ENCODE results near the gene MESP2.

MESP2 gene

GRCh38 chr15:89809787-89810148 lies 33.6 kb downstream of the MESP2 start:
- H3K4me3 ChIP-seq (ENCODE audit: low read depth, low read length), result no peak overlapping the region
- no peak for TF ChIP-seq CTCF (IDR thresholded peaks at IDR 0.05; ENCODE audit: borderline replicate concordance, insufficient read depth, low read depth, low read length)

GRCh38 chr15:89810837-89811236 lies 34.7 kb downstream of the MESP2 start:
- no peak overlapping the region for H3K4me3 ChIP-seq (ENCODE audit: low read depth, low read length)
- no peak for TF ChIP-seq CTCF (IDR thresholded peaks at IDR 0.05; ENCODE audit: borderline replicate concordance, insufficient read depth, low read depth, low read length)

GRCh38 chr15:89812011-89812846 lies 36.1 kb downstream of the MESP2 start:
- no peak overlapping the region for H3K4me3 ChIP-seq (ENCODE audit: low read depth, low read length)
- TF ChIP-seq CTCF (IDR thresholded peaks at IDR 0.05; ENCODE audit: borderline replicate concordance, insufficient read depth, low read depth, low read length), result no peak

GRCh38 chr15:89812847-89813320 lies 36.8 kb downstream of the MESP2 start:
- H3K4me3 ChIP-seq (ENCODE audit: low read depth, low read length), result no peak overlapping the region
- TF ChIP-seq CTCF (IDR thresholded peaks at IDR 0.05; ENCODE audit: borderline replicate concordance, insufficient read depth, low read depth, low read length), result no peak

GRCh38 chr15:89813381-89814111 lies 37.4 kb downstream of the MESP2 start:
- H3K4me3 ChIP-seq (ENCODE audit: low read depth, low read length), result no peak overlapping the region
- no peak for TF ChIP-seq CTCF (IDR thresholded peaks at IDR 0.05; ENCODE audit: borderline replicate concordance, insufficient read depth, low read depth, low read length)

- no peak overlapping the region for H3K4me3 ChIP-seq (ENCODE audit: low read depth, low read length)
- no peak for TF ChIP-seq CTCF (IDR thresholded peaks at IDR 0.05; ENCODE audit: borderline replicate concordance, insufficient read depth, low read depth, low read length)
These were observed 38.1 kb downstream of the MESP2 start for GRCh38 chr15:89814112-89814742.
